Measurements from ENCODE around the gene SLC44A4. TPM values are rescaled to one million over a fixed set of nuclear protein-coding genes. Genes with fewer than 3 reads are reported as not detected.

SLC44A4 gene
- total and polyA plus RNA-seq, 9 of the 15 experiments (the other 6 are each of a cell fraction or from before 2014, with no cell fraction given), result 7.9 to 18.6 (median 11.2) TPM

GRCh38 chr6:31827286-31828079, 51.3 kb downstream of the SLC44A4 start, which contains the start of gene HSPA1B (continued):
- TF ChIP-seq, protein P1, sequence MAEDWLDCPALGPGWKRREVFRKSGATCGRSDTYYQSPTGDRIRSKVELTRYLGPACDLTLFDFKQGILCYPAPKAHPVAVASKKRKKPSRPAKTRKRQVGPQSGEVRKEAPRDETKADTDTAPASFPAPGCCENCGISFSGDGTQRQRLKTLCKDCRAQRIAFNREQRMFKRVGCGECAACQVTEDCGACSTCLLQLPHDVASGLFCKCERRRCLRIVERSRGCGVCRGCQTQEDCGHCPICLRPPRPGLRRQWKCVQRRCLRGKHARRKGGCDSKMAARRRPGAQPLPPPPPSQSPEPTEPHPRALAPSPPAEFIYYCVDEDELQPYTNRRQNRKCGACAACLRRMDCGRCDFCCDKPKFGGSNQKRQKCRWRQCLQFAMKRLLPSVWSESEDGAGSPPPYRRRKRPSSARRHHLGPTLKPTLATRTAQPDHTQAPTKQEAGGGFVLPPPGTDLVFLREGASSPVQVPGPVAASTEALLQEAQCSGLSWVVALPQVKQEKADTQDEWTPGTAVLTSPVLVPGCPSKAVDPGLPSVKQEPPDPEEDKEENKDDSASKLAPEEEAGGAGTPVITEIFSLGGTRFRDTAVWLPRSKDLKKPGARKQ (CRISPR knock-in tag; IDR thresholded peaks at IDR 0.05), result no peak
- TF ChIP-seq ZBTB17 (CRISPR knock-in tag; IDR thresholded peaks at IDR 0.05), result peak; percentile 92
- TF ChIP-seq ZNF224 (CRISPR knock-in tag; IDR thresholded peaks at IDR 0.05), result no peak
- TF ChIP-seq, protein P2, sequence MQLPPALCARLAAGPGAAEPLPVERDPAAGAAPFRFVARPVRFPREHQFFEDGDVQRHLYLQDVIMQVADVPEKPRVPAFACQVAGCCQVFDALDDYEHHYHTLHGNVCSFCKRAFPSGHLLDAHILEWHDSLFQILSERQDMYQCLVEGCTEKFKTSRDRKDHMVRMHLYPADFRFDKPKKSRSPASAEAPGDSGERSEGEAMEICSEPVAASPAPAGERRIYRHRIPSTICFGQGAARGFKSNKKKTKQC (CRISPR knock-in tag; IDR thresholded peaks at IDR 0.05), result peak; percentile 88
- TF ChIP-seq ZBTB9 (CRISPR knock-in tag; IDR thresholded peaks at IDR 0.05), result peak; percentile 96
- TF ChIP-seq SLC30A9 (CRISPR knock-in tag; IDR thresholded peaks at IDR 0.05), result no peak
- TF ChIP-seq PCBP1 (IDR thresholded peaks at IDR 0.05; ENCODE audit: low read depth, low read length, poor library complexity, severe bottlenecking), result peak; percentile 38
- TF ChIP-seq, protein P3, sequence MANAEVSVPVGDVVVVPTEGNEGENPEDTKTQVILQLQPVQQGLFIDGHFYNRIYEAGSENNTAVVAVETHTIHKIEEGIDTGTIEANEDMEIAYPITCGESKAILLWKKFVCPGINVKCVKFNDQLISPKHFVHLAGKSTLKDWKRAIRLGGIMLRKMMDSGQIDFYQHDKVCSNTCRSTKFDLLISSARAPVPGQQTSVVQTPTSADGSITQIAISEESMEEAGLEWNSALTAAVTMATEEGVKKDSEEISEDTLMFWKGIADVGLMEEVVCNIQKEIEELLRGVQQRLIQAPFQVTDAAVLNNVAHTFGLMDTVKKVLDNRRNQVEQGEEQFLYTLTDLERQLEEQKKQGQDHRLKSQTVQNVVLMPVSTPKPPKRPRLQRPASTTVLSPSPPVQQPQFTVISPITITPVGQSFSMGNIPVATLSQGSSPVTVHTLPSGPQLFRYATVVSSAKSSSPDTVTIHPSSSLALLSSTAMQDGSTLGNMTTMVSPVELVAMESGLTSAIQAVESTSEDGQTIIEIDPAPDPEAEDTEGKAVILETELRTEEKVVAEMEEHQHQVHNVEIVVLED (CRISPR knock-in tag; IDR thresholded peaks at IDR 0.05), result no peak
- TF ChIP-seq, protein P4, sequence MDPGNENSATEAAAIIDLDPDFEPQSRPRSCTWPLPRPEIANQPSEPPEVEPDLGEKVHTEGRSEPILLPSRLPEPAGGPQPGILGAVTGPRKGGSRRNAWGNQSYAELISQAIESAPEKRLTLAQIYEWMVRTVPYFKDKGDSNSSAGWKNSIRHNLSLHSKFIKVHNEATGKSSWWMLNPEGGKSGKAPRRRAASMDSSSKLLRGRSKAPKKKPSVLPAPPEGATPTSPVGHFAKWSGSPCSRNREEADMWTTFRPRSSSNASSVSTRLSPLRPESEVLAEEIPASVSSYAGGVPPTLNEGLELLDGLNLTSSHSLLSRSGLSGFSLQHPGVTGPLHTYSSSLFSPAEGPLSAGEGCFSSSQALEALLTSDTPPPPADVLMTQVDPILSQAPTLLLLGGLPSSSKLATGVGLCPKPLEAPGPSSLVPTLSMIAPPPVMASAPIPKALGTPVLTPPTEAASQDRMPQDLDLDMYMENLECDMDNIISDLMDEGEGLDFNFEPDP (CRISPR knock-in tag; IDR thresholded peaks at IDR 0.05), result peak; percentile 91
- peak; percentile 31; the same call in 1 of the 2 replicates for TF ChIP-seq SMC3 (conservative IDR thresholded peaks at IDR 0.05; ENCODE audit: insufficient read depth, low read depth, low read length)
- TF ChIP-seq CREB1 (IDR thresholded peaks at IDR 0.05), result peak; percentile 63
- TF ChIP-seq CREB1 (CRISPR knock-in tag; IDR thresholded peaks at IDR 0.05), result peak; percentile 58; the same call in 1 of the 2 replicates
- no peak for TF ChIP-seq HDAC3 (IDR thresholded peaks at IDR 0.05; ENCODE audit: borderline replicate concordance, partially characterized antibody)
- peak; percentile 80; the same call in 1 of the 2 replicates for TF ChIP-seq E2F4 (CRISPR knock-in tag; IDR thresholded peaks at IDR 0.05; ENCODE audit: low read depth)
- no peak for TF ChIP-seq NFE2L1 (tag; IDR thresholded peaks at IDR 0.05; ENCODE audit: borderline replicate concordance, low read depth)
- peak; percentile 99 for TF ChIP-seq GTF2F1 (IDR thresholded peaks at IDR 0.05; ENCODE audit: low read depth, low read length)
- TF ChIP-seq ZNF239 (CRISPR knock-in tag; IDR thresholded peaks at IDR 0.05), result peak; percentile 65
- 0 out of 2 replicates have a peak, but pooled peaks have one; percentile 62 for TF ChIP-seq DNMT1 (IDR thresholded peaks at IDR 0.05)
- TF ChIP-seq POLR2AphosphoS5 (IDR thresholded peaks at IDR 0.05; ENCODE audit: control insufficient read depth, insufficient read depth, low read depth, low read length), result peak; percentile 100
